HCT116 (cell line): ENCODE data around the gene TFCP2L1.

Experiments
- CEBPB ChIP-seq: IDR thresholded peaks from 2 replicates; pipeline ENCODE4 v1.6.1; 2012; ENCODE audit warnings: low read depth
- EGR1 ChIP-seq: IDR thresholded peaks from 2 replicates; pipeline ENCODE4 v1.6.1; 2012; ENCODE audit warnings: low read depth
- EZH2 ChIP-seq: fragments of 200-600 bp; sonication (generic); IDR thresholded peaks from 2 replicates; pipeline ENCODE4 v1.6.1; 2017; ENCODE audit warnings: antibody characterized with exemption, mixed run types
- EZH2phosphoT487 ChIP-seq: fragments of 200-600 bp; IDR thresholded peaks from 2 replicates; pipeline ENCODE4 v1.6.1; 2018; ENCODE audit warnings: antibody characterized with exemption, borderline replicate concordance
- JUND ChIP-seq: IDR thresholded peaks from 2 replicates; pipeline ENCODE4 v1.6.1; 2012
- POLR2A ChIP-seq: IDR thresholded peaks from 2 replicates; pipeline ENCODE4 v1.7.0; 2011; ENCODE audit warnings: borderline replicate concordance; ENCODE audit not compliant: insufficient read depth, insufficient read length; ENCODE audit errors: extremely low read depth
- POLR2AphosphoS5 ChIP-seq: IDR thresholded peaks from 2 replicates; pipeline ENCODE4 v1.6.1; 2011; ENCODE audit warnings: mild to moderate bottlenecking, low read depth, low read length, moderate library complexity
- RAD21 ChIP-seq: IDR thresholded peaks from 2 replicates; pipeline ENCODE4 v1.6.1; 2012; ENCODE audit warnings: low read depth, mild to moderate bottlenecking
- SIN3A ChIP-seq: IDR thresholded peaks from 2 replicates; pipeline ENCODE4 v1.6.1; 2012; ENCODE audit warnings: low read depth
- ZNF274 ChIP-seq: fragments of 200-500 bp; sonication (Bioruptor generic); IDR thresholded peaks from 2 replicates; pipeline ENCODE4 v1.6.1; 2014; ENCODE audit warnings: mild to moderate bottlenecking, low read depth, low read length, inconsistent platforms
- TF ChIP-seq, protein P1 (sequence below): IDR thresholded peaks from 2 replicates; pipeline ENCODE4 v1.6.1; 2012; ENCODE audit warnings: low read depth
- TF ChIP-seq, protein P2 (sequence below), 3 experiments: fragments of 200-600 bp in 1 of 3; sonication (generic) in 1 of 3; IDR thresholded peaks in 2 of 3; conservative IDR thresholded peaks in 1 of 3; 2 replicates each; pipeline ENCODE4 v1.5.1; 2012 to 2017; ENCODE audit warnings: low read depth in 2 of 3, low read length in 2 of 3, antibody characterized with exemption in 1 of 3, borderline replicate concordance in 1 of 3, control low read depth in 1 of 3, mild to moderate bottlenecking in 1 of 3, mixed read lengths in 1 of 3, mixed run types in 1 of 3, moderate library complexity in 1 of 3; ENCODE audit not compliant: insufficient read depth in 1 of 3
- TF ChIP-seq, protein P3 (sequence below): IDR thresholded peaks from 2 replicates; pipeline ENCODE4 v1.6.1; 2012

DNA sequence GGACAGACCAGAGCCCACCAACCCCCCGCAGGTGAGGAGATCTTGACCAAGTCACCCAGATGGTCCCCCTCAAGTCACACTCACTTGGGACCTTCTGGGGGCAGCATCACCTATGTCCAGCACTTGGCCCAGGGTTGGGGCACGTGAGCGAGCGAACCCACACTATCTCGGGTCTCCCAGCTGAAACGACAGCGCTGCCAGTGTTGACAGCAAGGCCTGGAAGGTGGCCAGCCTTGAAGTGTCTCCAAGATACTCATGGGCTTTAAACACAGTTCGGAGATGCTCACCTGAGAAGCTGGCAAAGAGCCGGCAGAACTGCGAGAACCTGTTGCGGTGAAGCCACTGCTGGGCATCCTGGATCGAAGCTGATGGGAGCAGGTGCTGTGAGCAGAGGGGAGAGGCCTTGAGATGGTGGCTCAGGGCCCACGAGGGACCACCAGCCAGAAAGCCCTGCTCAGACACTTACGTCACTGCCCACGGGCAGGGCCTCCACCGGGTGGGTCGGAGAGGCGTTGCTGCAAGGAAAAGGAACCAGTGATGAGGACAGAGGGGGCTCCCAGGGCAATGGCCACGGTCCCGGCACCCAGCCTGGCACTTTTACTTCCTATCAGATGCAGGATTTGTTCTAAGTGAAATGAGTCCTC, 47.5 kb downstream of the TFCP2L1 start:
- TF ChIP-seq EZH2phosphoT487 (no peak), EGR1 (no peak), EZH2 (no peak), SIN3A (no peak), CEBPB (no peak), ZNF274 (no peak), JUND (no peak), RAD21 (no peak), POLR2A (no peak), POLR2AphosphoS5 (no peak)
- TF ChIP-seq, protein P1, sequence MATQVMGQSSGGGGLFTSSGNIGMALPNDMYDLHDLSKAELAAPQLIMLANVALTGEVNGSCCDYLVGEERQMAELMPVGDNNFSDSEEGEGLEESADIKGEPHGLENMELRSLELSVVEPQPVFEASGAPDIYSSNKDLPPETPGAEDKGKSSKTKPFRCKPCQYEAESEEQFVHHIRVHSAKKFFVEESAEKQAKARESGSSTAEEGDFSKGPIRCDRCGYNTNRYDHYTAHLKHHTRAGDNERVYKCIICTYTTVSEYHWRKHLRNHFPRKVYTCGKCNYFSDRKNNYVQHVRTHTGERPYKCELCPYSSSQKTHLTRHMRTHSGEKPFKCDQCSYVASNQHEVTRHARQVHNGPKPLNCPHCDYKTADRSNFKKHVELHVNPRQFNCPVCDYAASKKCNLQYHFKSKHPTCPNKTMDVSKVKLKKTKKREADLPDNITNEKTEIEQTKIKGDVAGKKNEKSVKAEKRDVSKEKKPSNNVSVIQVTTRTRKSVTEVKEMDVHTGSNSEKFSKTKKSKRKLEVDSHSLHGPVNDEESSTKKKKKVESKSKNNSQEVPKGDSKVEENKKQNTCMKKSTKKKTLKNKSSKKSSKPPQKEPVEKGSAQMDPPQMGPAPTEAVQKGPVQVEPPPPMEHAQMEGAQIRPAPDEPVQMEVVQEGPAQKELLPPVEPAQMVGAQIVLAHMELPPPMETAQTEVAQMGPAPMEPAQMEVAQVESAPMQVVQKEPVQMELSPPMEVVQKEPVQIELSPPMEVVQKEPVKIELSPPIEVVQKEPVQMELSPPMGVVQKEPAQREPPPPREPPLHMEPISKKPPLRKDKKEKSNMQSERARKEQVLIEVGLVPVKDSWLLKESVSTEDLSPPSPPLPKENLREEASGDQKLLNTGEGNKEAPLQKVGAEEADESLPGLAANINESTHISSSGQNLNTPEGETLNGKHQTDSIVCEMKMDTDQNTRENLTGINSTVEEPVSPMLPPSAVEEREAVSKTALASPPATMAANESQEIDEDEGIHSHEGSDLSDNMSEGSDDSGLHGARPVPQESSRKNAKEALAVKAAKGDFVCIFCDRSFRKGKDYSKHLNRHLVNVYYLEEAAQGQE = no peak
- TF ChIP-seq, protein P2, sequence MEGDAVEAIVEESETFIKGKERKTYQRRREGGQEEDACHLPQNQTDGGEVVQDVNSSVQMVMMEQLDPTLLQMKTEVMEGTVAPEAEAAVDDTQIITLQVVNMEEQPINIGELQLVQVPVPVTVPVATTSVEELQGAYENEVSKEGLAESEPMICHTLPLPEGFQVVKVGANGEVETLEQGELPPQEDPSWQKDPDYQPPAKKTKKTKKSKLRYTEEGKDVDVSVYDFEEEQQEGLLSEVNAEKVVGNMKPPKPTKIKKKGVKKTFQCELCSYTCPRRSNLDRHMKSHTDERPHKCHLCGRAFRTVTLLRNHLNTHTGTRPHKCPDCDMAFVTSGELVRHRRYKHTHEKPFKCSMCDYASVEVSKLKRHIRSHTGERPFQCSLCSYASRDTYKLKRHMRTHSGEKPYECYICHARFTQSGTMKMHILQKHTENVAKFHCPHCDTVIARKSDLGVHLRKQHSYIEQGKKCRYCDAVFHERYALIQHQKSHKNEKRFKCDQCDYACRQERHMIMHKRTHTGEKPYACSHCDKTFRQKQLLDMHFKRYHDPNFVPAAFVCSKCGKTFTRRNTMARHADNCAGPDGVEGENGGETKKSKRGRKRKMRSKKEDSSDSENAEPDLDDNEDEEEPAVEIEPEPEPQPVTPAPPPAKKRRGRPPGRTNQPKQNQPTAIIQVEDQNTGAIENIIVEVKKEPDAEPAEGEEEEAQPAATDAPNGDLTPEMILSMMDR (IDR thresholded peaks at IDR 0.05 in 2 of 3, conservative IDR thresholded peaks at IDR 0.05 in 1 of 3; ENCODE audit: borderline replicate concordance in 1 of 3, insufficient read depth in 1 of 3, low read depth in 2 of 3, low read length in 2 of 3) = no peak
- TF ChIP-seq, protein P3, sequence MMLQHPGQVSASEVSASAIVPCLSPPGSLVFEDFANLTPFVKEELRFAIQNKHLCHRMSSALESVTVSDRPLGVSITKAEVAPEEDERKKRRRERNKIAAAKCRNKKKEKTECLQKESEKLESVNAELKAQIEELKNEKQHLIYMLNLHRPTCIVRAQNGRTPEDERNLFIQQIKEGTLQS = no peak
